ENCODE data around the gene GALNTL6.

GALNTL6 gene

DNA sequence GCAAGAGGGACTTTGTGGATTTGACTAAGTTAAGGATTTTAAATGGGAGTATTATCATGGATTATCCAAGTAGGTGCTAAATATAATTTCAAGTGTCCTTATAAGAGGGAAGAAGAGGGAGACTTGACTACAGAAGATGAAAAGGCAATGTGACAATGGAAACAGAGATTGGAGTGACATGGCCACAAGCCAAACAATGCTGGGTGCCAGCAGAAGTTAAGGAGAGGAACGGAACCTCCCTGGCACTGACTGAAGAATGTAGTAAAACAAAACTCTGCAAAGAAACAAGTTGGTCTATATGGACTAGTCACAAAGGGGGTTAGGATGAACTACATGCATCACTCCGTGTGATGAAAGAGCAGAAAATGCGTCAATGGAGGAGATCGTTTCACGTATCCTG, 959.6 kb downstream of the GALNTL6 start:
- no peak overlapping the region for H3K9ac ChIP-seq (ENCODE audit: insufficient read length, low read depth)
- no peak overlapping the region for H3K4me3 ChIP-seq (ENCODE audit: insufficient read length, low read depth)
- H3K4me1 ChIP-seq (ENCODE audit: insufficient read depth, insufficient read length) = no peaks in the 10 kb centered on the region
- no peaks in the 10 kb centered on the region for H3K9me3 ChIP-seq (ENCODE audit: insufficient read depth, low read length)
- no peak for TF ChIP-seq SUZ12 (IDR thresholded peaks at IDR 0.05; ENCODE audit: extremely low read depth, insufficient read depth, insufficient read length)
- TF ChIP-seq YY1 (IDR thresholded peaks at IDR 0.05; ENCODE audit: insufficient read depth, insufficient read length) = no peak
- TF ChIP-seq ZNF274 (IDR thresholded peaks at IDR 0.05; ENCODE audit: low read depth, low read length) = no peak
- no peak for DNase-seq (ENCODE audit: low read depth, low spot score)
- H3K27me3 ChIP-seq (ENCODE audit: insufficient read depth, insufficient read length) = no peaks in the 10 kb centered on the region
- H3K36me3 ChIP-seq (ENCODE audit: insufficient read depth, insufficient read length, low read length) = no peaks in the 10 kb centered on the region

- Histone ChIP-seq H3K9ac (ENCODE audit: insufficient read length, low read depth) (no peak overlapping the region), H3K4me3 (ENCODE audit: insufficient read length, low read depth) (no peak overlapping the region), H3K9me3 (ENCODE audit: insufficient read depth, low read length) (no peaks in the 10 kb centered on the region), H3K36me3 (ENCODE audit: insufficient read depth, insufficient read length, low read length) (no peaks in the 10 kb centered on the region), H3K4me1 (ENCODE audit: insufficient read depth, insufficient read length) (no peaks in the 10 kb centered on the region), H3K27me3 (ENCODE audit: insufficient read depth, insufficient read length) (no peaks in the 10 kb centered on the region)
- TF ChIP-seq SUZ12 (IDR thresholded peaks at IDR 0.05; ENCODE audit: extremely low read depth, insufficient read depth, insufficient read length) (no peak), ZNF274 (IDR thresholded peaks at IDR 0.05; ENCODE audit: low read depth, low read length) (no peak), YY1 (IDR thresholded peaks at IDR 0.05; ENCODE audit: insufficient read depth, insufficient read length) (no peak)
- DNase-seq (ENCODE audit: low read depth, low spot score) = no peak
Measured at GRCh38 chr4:172776203-172776861, 963.1 kb downstream of the GALNTL6 start.

- no peak for DNase-seq (ENCODE audit: low read depth, low spot score)
- no peak for TF ChIP-seq SUZ12 (IDR thresholded peaks at IDR 0.05; ENCODE audit: extremely low read depth, insufficient read depth, insufficient read length)
- Histone ChIP-seq H3K9ac (ENCODE audit: insufficient read length, low read depth) (no peak overlapping the region), H3K36me3 (ENCODE audit: insufficient read depth, insufficient read length, low read length) (no peaks in the 10 kb centered on the region), H3K4me1 (ENCODE audit: insufficient read depth, insufficient read length) (no peaks in the 10 kb centered on the region), H3K9me3 (ENCODE audit: insufficient read depth, low read length) (no peaks in the 10 kb centered on the region), H3K27me3 (ENCODE audit: insufficient read depth, insufficient read length) (no peaks in the 10 kb centered on the region), H3K4me3 (ENCODE audit: insufficient read length, low read depth) (no peak overlapping the region)
Measured at GRCh38 chr4:172777729-172778431, 964.7 kb downstream of the GALNTL6 start.

GRCh38 chr4:172778583-172778982, 965.4 kb downstream of the GALNTL6 start:
- Histone ChIP-seq H3K36me3 (ENCODE audit: insufficient read depth, insufficient read length, low read length) (no peaks in the 10 kb centered on the region), H3K4me1 (ENCODE audit: insufficient read depth, insufficient read length) (no peaks in the 10 kb centered on the region), H3K4me3 (ENCODE audit: insufficient read length, low read depth) (no peak overlapping the region), H3K27me3 (ENCODE audit: insufficient read depth, insufficient read length) (no peaks in the 10 kb centered on the region), H3K9me3 (ENCODE audit: insufficient read depth, low read length) (no peaks in the 10 kb centered on the region), H3K9ac (ENCODE audit: insufficient read length, low read depth) (no peak overlapping the region)
- no peak for TF ChIP-seq ZNF274 (IDR thresholded peaks at IDR 0.05; ENCODE audit: low read depth, low read length)
- TF ChIP-seq SUZ12 (IDR thresholded peaks at IDR 0.05; ENCODE audit: extremely low read depth, insufficient read depth, insufficient read length) = no peak
- no peak for TF ChIP-seq YY1 (IDR thresholded peaks at IDR 0.05; ENCODE audit: insufficient read depth, insufficient read length)
- no peak for DNase-seq (ENCODE audit: low read depth, low spot score)

GRCh38 chr4:172780566-172781081, 967.4 kb downstream of the GALNTL6 start:
- DNase-seq (ENCODE audit: low read depth, low spot score) = no peak
- no peak overlapping the region for H3K4me3 ChIP-seq (ENCODE audit: insufficient read length, low read depth)
- no peaks in the 10 kb centered on the region for H3K9me3 ChIP-seq (ENCODE audit: insufficient read depth, low read length)
- no peaks in the 10 kb centered on the region for H3K36me3 ChIP-seq (ENCODE audit: insufficient read depth, insufficient read length, low read length)
- H3K4me1 ChIP-seq (ENCODE audit: insufficient read depth, insufficient read length) = no peaks in the 10 kb centered on the region
- TF ChIP-seq ZNF274 (IDR thresholded peaks at IDR 0.05; ENCODE audit: low read depth, low read length) (no peak), YY1 (IDR thresholded peaks at IDR 0.05; ENCODE audit: insufficient read depth, insufficient read length) (no peak), SUZ12 (IDR thresholded peaks at IDR 0.05; ENCODE audit: extremely low read depth, insufficient read depth, insufficient read length) (no peak)
- H3K9ac ChIP-seq (ENCODE audit: insufficient read length, low read depth) = no peak overlapping the region
- no peaks in the 10 kb centered on the region for H3K27me3 ChIP-seq (ENCODE audit: insufficient read depth, insufficient read length)

DNA sequence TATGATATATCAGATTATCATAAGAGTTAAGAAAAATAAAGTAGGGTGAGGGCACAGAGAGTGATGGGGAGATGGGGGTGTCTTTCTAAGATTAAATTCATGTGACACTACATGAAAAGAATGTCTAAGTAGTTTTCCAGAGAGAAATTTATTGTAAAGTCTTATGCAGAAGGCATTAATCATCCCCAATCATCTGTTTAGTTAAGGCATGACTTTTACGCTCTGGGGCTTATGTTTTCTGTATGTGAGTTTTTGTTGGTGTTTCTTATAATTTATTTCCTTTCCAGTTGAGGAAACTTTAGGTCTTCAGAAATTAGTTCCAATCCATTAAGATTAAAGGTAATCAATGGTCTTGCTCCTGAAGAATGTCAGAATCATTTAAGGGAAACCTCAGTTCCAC, 972.4 kb downstream of the GALNTL6 start:
- Histone ChIP-seq H3K4me1 (ENCODE audit: insufficient read depth, insufficient read length) (no peaks in the 10 kb centered on the region), H3K36me3 (ENCODE audit: insufficient read depth, insufficient read length, low read length) (no peaks in the 10 kb centered on the region), H3K9me3 (ENCODE audit: insufficient read depth, low read length) (no peaks in the 10 kb centered on the region), H3K4me3 (ENCODE audit: insufficient read length, low read depth) (no peak overlapping the region), H3K27me3 (ENCODE audit: insufficient read depth, insufficient read length) (no peaks in the 10 kb centered on the region), H3K9ac (ENCODE audit: insufficient read length, low read depth) (no peak overlapping the region)
- DNase-seq (ENCODE audit: low read depth, low spot score) = no peak
- TF ChIP-seq YY1 (IDR thresholded peaks at IDR 0.05; ENCODE audit: insufficient read depth, insufficient read length) = no peak
- TF ChIP-seq SUZ12 (IDR thresholded peaks at IDR 0.05; ENCODE audit: extremely low read depth, insufficient read depth, insufficient read length) = no peak
- no peak for TF ChIP-seq ZNF274 (IDR thresholded peaks at IDR 0.05; ENCODE audit: low read depth, low read length)

DNA sequence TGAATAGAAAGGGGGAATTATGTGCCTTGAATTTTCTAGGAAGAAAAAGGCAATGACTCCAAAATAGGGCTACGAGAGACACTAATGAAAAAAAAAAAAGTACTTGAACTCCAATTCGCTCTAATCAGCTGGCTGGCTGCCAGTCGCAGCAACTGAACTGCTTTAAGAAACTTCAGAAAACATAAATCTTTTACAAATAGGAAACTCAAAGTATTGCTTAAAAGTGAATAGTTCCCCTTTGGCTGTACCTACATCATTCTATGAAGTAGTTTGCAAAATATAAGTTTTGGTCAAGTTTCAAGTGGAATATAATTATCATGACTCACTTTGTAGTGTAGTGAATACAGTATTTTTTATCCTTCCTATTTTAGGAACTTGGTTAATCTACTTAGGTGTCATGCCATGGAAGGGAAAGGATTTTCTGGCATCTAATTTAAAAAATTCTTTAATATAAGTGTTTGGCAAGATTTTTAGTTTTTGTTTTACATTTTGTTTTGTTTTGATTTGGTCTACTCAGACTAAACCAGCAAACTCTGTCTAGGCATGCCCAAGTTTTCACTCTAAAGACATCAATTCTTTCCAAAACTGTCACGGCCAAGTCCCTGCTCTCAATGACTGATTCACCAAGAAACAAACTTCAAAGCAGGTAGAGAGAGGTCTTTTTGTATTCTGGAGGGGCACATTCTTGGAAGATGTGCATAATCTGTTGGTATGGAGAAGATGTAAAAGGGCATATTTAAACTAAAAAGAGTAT, 973.0 kb downstream of the GALNTL6 start:
- no peaks in the 10 kb centered on the region for H3K27me3 ChIP-seq (ENCODE audit: insufficient read depth, insufficient read length)
- TF ChIP-seq SUZ12 (IDR thresholded peaks at IDR 0.05; ENCODE audit: extremely low read depth, insufficient read depth, insufficient read length) (no peak), YY1 (IDR thresholded peaks at IDR 0.05; ENCODE audit: insufficient read depth, insufficient read length) (no peak), ZNF274 (IDR thresholded peaks at IDR 0.05; ENCODE audit: low read depth, low read length) (no peak)
- H3K4me3 ChIP-seq (ENCODE audit: insufficient read length, low read depth) = no peak overlapping the region
- no peak for DNase-seq (ENCODE audit: low read depth, low spot score)
- no peaks in the 10 kb centered on the region for H3K4me1 ChIP-seq (ENCODE audit: insufficient read depth, insufficient read length)
- H3K9ac ChIP-seq (ENCODE audit: insufficient read length, low read depth) = no peak overlapping the region
- H3K36me3 ChIP-seq (ENCODE audit: insufficient read depth, insufficient read length, low read length) = no peaks in the 10 kb centered on the region
- no peaks in the 10 kb centered on the region for H3K9me3 ChIP-seq (ENCODE audit: insufficient read depth, low read length)
